HepG2 (cell line): ENCODE results near the gene CAPZB. TPM values are rescaled to one million over a fixed set of nuclear protein-coding genes. Genes with fewer than 3 reads are reported as not detected.
A peak's percentile ranks its signal among the peaks of the same experiment; 100 is the strongest.

ENCODE experiments used
- CCAR2 ChIP-seq: fragments of 200-400 bp; formaldehyde crosslinking; optimal IDR thresholded peaks from 2 replicates; pipeline ENCODE3; 2018; ENCODE audit warnings: low read depth, mild to moderate bottlenecking, low read length, moderate library complexity
- IRX3 ChIP-seq: sonication (generic); formaldehyde crosslinking; IDR thresholded peaks from 2 replicates; pipeline ENCODE4 v1.8.1; 2023; ENCODE audit warnings: mild to moderate bottlenecking, low read depth, missing genetic modification reagents, borderline replicate concordance
- MLLT10 ChIP-seq: sonication (generic); formaldehyde crosslinking; IDR thresholded peaks from 2 replicates; pipeline ENCODE4 v1.4.0; 2020; ENCODE audit warnings: missing genetic modification reagents
- NCOA1 ChIP-seq: sonication (generic); formaldehyde crosslinking; IDR thresholded peaks from 2 replicates; pipeline ENCODE4 v1.9.0; 2021; ENCODE audit warnings: missing genetic modification reagents
- SALL2 ChIP-seq: sonication (generic); formaldehyde crosslinking; IDR thresholded peaks from 2 replicates; pipeline ENCODE4 v1.8.1; 2023; ENCODE audit warnings: mild to moderate bottlenecking, missing genetic modification reagents, inconsistent platforms
- TOPORS ChIP-seq: sonication (generic); formaldehyde crosslinking; IDR thresholded peaks from 2 replicates; pipeline ENCODE4 v1.8.0; 2023; ENCODE audit warnings: mild to moderate bottlenecking, missing genetic modification reagents
- ZIK1 ChIP-seq: sonication (generic); formaldehyde crosslinking; IDR thresholded peaks from 2 replicates; pipeline ENCODE4 v1.5.0; 2020; ENCODE audit warnings: mild to moderate bottlenecking, low read depth, missing genetic modification reagents, borderline replicate concordance
- ZNF101 ChIP-seq: sonication (generic); formaldehyde crosslinking; IDR thresholded peaks from 2 replicates; pipeline ENCODE4 v1.4.0; 2020; ENCODE audit warnings: mild to moderate bottlenecking, low read depth, missing genetic modification reagents, borderline replicate concordance
- ZNF160 ChIP-seq: sonication (generic); formaldehyde crosslinking; IDR thresholded peaks from 2 replicates; pipeline ENCODE4 v1.8.0; 2022; ENCODE audit warnings: mild to moderate bottlenecking, inconsistent platforms, missing genetic modification reagents
- ZNF256 ChIP-seq: sonication (generic); formaldehyde crosslinking; conservative IDR thresholded peaks from 2 replicates; pipeline ENCODE4 v1.4.0; 2020; ENCODE audit warnings: missing genetic modification reagents
- ZNF431 ChIP-seq: sonication (generic); formaldehyde crosslinking; IDR thresholded peaks from 2 replicates; pipeline ENCODE4 v1.9.0; 2022; ENCODE audit warnings: missing genetic modification reagents, low read depth, mild to moderate bottlenecking, borderline replicate concordance
- ZNF556 ChIP-seq: sonication (generic); formaldehyde crosslinking; IDR thresholded peaks from 2 replicates; pipeline ENCODE4 v1.4.0; 2020; ENCODE audit warnings: mild to moderate bottlenecking, missing genetic modification reagents, borderline replicate concordance
- ZZZ3 ChIP-seq: sonication (generic); formaldehyde crosslinking; IDR thresholded peaks from 2 replicates; pipeline ENCODE4 v1.4.0; 2020; ENCODE audit warnings: missing genetic modification reagents, mild to moderate bottlenecking, borderline replicate concordance
- polyA plus RNA-seq, 8 experiments: library from polyadenylated mRNA; depleted of rRNA in 3 of 8; stranded (reverse) in 7 of 8; unstranded in 1 of 8; fragments of >200 nt; fragmentation: Illumina TruSeq in 4 of 8; extraction: Trizol in 4 of 8; gene quantifications; 2 replicates each; pipeline versions ENCODE4 v1.2.1 to v1.2.3, GENCODE V29; 2011 to 2016; ENCODE audit warnings: low read depth in 4 of 8, missing spikeins in 1 of 8, mixed read lengths in 1 of 8; ENCODE audit not compliant: insufficient read depth in 1 of 8
- total RNA-seq, 5 experiments: library from RNA; depleted of rRNA; stranded (reverse); fragments of >200 nt; fragmentation: Illumina TruSeq; extraction: Trizol; gene quantifications; 2 replicates each; pipeline ENCODE4 v1.2.3, GENCODE V29; 2016; ENCODE audit warnings: low read depth in 1 of 5
- TF ChIP-seq, protein P1 (sequence below): sonication (generic); formaldehyde crosslinking; IDR thresholded peaks from 2 replicates; pipeline ENCODE4 v1.5.0; 2020; ENCODE audit warnings: mild to moderate bottlenecking, low read depth, missing genetic modification reagents, borderline replicate concordance
- TF ChIP-seq, protein P2 (sequence below): IDR thresholded peaks from 2 replicates; pipeline ENCODE4 v1.6.1; 2018; ENCODE audit warnings: missing genetic modification reagents
- TF ChIP-seq, protein P3 (sequence below): sonication (generic); formaldehyde crosslinking; IDR thresholded peaks from 2 replicates; pipeline ENCODE4 v1.4.0; 2020; ENCODE audit warnings: low read depth, mild to moderate bottlenecking, missing genetic modification reagents
- TF ChIP-seq, protein P4 (sequence below): sonication (generic); formaldehyde crosslinking; IDR thresholded peaks from 2 replicates; pipeline ENCODE4 v1.4.0; 2020; ENCODE audit warnings: missing genetic modification reagents
- TF ChIP-seq, protein P5 (sequence below): IDR thresholded peaks from 2 replicates; pipeline ENCODE4 v1.6.1; 2012; ENCODE audit warnings: low read depth, low read length, improper control_type of control experiment
- TF ChIP-seq, protein P6 (sequence below): IDR thresholded peaks from 2 replicates; pipeline ENCODE4 v1.6.1; 2016; ENCODE audit warnings: low read depth

The CAPZB gene
- total and polyA plus RNA-seq, 2 of the 13 experiments (the other 11 are each of a cell fraction or from before 2014, with no cell fraction given): 58.9 to 76.9 TPM

GRCh38 chr1:19409477-19410341, 75.6 kb downstream of the CAPZB start (continued):
- TF ChIP-seq ZNF556 (CRISPR knock-in tag) (no peak), SALL2 (CRISPR knock-in tag) (no peak), MLLT10 (CRISPR knock-in tag) (no peak), ZNF256 (no peak), ZZZ3 (CRISPR knock-in tag) (no peak), NCOA1 (CRISPR knock-in tag) (no peak), ZIK1 (CRISPR knock-in tag) (no peak), IRX3 (CRISPR knock-in tag) (no peak), ZNF431 (CRISPR knock-in tag) (no peak), CCAR2 (no peak), ZNF101 (CRISPR knock-in tag) (no peak), ZNF160 (CRISPR knock-in tag) (no peak), TOPORS (CRISPR knock-in tag) (no peak)
- TF ChIP-seq, protein P1, sequence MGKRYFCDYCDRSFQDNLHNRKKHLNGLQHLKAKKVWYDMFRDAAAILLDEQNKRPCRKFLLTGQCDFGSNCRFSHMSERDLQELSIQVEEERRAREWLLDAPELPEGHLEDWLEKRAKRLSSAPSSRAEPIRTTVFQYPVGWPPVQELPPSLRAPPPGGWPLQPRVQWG (CRISPR knock-in tag): no peak
- TF ChIP-seq, protein P2, sequence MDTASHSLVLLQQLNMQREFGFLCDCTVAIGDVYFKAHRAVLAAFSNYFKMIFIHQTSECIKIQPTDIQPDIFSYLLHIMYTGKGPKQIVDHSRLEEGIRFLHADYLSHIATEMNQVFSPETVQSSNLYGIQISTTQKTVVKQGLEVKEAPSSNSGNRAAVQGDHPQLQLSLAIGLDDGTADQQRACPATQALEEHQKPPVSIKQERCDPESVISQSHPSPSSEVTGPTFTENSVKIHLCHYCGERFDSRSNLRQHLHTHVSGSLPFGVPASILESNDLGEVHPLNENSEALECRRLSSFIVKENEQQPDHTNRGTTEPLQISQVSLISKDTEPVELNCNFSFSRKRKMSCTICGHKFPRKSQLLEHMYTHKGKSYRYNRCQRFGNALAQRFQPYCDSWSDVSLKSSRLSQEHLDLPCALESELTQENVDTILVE: no peak
- TF ChIP-seq, protein P3, sequence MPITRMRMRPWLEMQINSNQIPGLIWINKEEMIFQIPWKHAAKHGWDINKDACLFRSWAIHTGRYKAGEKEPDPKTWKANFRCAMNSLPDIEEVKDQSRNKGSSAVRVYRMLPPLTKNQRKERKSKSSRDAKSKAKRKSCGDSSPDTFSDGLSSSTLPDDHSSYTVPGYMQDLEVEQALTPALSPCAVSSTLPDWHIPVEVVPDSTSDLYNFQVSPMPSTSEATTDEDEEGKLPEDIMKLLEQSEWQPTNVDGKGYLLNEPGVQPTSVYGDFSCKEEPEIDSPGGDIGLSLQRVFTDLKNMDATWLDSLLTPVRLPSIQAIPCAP: no peak
- TF ChIP-seq, protein P4, sequence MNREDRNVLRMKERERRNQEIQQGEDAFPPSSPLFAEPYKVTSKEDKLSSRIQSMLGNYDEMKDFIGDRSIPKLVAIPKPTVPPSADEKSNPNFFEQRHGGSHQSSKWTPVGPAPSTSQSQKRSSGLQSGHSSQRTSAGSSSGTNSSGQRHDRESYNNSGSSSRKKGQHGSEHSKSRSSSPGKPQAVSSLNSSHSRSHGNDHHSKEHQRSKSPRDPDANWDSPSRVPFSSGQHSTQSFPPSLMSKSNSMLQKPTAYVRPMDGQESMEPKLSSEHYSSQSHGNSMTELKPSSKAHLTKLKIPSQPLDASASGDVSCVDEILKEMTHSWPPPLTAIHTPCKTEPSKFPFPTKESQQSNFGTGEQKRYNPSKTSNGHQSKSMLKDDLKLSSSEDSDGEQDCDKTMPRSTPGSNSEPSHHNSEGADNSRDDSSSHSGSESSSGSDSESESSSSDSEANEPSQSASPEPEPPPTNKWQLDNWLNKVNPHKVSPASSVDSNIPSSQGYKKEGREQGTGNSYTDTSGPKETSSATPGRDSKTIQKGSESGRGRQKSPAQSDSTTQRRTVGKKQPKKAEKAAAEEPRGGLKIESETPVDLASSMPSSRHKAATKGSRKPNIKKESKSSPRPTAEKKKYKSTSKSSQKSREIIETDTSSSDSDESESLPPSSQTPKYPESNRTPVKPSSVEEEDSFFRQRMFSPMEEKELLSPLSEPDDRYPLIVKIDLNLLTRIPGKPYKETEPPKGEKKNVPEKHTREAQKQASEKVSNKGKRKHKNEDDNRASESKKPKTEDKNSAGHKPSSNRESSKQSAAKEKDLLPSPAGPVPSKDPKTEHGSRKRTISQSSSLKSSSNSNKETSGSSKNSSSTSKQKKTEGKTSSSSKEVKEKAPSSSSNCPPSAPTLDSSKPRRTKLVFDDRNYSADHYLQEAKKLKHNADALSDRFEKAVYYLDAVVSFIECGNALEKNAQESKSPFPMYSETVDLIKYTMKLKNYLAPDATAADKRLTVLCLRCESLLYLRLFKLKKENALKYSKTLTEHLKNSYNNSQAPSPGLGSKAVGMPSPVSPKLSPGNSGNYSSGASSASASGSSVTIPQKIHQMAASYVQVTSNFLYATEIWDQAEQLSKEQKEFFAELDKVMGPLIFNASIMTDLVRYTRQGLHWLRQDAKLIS (CRISPR knock-in tag): no peak
- TF ChIP-seq, protein P5, sequence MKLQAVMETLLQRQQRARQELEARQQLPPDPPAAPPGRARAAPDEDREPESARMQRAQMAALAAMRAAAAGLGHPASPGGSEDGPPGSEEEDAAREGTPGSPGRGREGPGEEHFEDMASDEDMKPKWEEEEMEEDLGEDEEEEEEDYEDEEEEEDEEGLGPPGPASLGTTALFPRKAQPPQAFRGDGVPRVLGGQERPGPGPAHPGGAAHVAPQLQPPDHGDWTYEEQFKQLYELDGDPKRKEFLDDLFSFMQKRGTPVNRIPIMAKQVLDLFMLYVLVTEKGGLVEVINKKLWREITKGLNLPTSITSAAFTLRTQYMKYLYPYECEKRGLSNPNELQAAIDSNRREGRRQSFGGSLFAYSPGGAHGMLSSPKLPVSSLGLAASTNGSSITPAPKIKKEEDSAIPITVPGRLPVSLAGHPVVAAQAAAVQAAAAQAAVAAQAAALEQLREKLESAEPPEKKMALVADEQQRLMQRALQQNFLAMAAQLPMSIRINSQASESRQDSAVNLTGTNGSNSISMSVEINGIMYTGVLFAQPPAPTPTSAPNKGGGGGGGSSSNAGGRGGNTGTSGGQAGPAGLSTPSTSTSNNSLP: peak; percentile 52; the same call in 1 of the 2 replicates
- TF ChIP-seq, protein P6, sequence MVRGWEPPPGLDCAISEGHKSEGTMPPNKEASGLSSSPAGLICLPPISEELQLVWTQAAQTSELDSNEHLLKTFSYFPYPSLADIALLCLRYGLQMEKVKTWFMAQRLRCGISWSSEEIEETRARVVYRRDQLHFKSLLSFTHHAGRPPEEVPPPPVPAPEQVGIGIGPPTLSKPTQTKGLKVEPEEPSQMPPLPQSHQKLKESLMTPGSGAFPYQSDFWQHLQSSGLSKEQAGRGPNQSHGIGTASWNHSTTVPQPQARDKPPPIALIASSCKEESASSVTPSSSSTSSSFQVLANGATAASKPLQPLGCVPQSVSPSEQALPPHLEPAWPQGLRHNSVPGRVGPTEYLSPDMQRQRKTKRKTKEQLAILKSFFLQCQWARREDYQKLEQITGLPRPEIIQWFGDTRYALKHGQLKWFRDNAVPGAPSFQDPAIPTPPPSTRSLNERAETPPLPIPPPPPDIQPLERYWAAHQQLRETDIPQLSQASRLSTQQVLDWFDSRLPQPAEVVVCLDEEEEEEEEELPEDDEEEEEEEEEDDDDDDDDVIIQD (CRISPR knock-in tag): no peak
